ENCODE measurements around the gene PITPNM2. TPM values are rescaled to one million over a fixed set of nuclear protein-coding genes. Genes with fewer than 3 reads are reported as not detected.

The PITPNM2 gene
- total and polyA plus RNA-seq, 2 of the 8 experiments (the other 6 are each of a cell fraction or from before 2014, with no cell fraction given) = 0.59 to 3.4 TPM

DNA sequence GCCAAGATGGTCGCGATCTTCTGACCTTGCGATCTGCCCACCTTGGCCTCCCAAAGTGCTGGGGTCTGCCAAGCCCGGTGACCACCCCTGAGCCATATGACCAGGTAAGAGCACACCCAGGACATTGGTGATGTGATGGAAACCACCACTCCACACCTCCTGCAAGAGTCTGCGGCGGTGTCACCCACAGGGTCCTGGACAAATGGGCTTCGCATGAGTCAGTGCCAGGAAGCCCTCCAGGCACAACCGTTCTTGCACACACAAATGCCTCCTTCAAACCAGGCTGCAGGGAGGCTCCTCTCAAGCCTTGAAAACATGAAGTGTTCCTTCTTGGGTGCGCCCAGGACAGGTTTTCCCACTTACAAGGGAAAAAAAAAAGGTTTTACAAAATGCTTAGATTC is 16.6 kb downstream of the PITPNM2 start:
- WGBS, 2 experiments (ENCODE audit: extremely low coverage in 1 of 2, insufficient coverage in 1 of 2, insufficient read length in 1 of 2, insufficient replicate concordance in 2 of 2, low coverage in 1 of 2, low lambda C conversion rate in 2 of 2, missing lambda C conversion rate in 1 of 2) = 96% methylated on average over 9 of the region's 9 CpGs; no CpG with 5 or more reads in 1 of the 2 experiments

More for the DNA sequence above, 16.6 kb downstream of the PITPNM2 start:
- no peak overlapping the region for H2BK5ac ChIP-seq (ENCODE audit: low read depth, low read length)
- H2BK120ac ChIP-seq (replicated peaks; ENCODE audit: low read depth, low read length) = no peak overlapping the region
- H2BK20ac ChIP-seq (ENCODE audit: low read length) = no peak overlapping the region
- no peak for TF ChIP-seq RXRA (IDR thresholded peaks at IDR 0.05; ENCODE audit: insufficient read depth, low read depth, low read length)
- TF ChIP-seq GABPA (IDR thresholded peaks at IDR 0.05; ENCODE audit: borderline replicate concordance, insufficient read depth, low read length) = no peak
- no peak for TF ChIP-seq KDM4A (IDR thresholded peaks at IDR 0.05; ENCODE audit: low read depth, low read length, severe bottlenecking)
- H3K36me3 ChIP-seq (ENCODE audit: control insufficient read depth in 2 of 4, insufficient read depth in 4 of 4, low read length in 3 of 4) = no peaks in the 10 kb centered on the region
- H3K4ac ChIP-seq (replicated peaks; ENCODE audit: insufficient read length, low read depth, low read length) = no peak overlapping the region
- FAIRE-seq = no peak
- no peaks in the 10 kb centered on the region for H3K79me1 ChIP-seq (ENCODE audit: low read depth, low read length)
- H4K8ac ChIP-seq (ENCODE audit: extremely low read depth, insufficient read depth, low read length) = no peak overlapping the region
- H2BK12ac ChIP-seq (ENCODE audit: low read depth, low read length) = no peak overlapping the region
- no peaks in the 10 kb centered on the region for H3K9me3 ChIP-seq (ENCODE audit: insufficient read depth in 2 of 2, low read depth in 1 of 2, low read length in 1 of 2)
- CTCF ChIA-PET (ENCODE audit: partially characterized antibody) = interaction anchor here (0.6 to 1.3 kb wide), 4 partner anchors 11 to 141 kb away, joined by 3 to 4 read pairs (median 3); no protein-coding TSS in a partner anchor
- POLR2A ChIA-PET (ENCODE audit: partially characterized antibody) = no interaction called here
- no peak overlapping the region for H3K4me3 ChIP-seq (ENCODE audit: extremely low read depth in 1 of 4, insufficient read depth in 2 of 4, low read depth in 3 of 4, low read length in 4 of 4)
- H3K23me2 ChIP-seq (ENCODE audit: low read depth, low read length) = no peaks in the 10 kb centered on the region; the same call in 1 of the 2 replicates
- H3K23ac ChIP-seq (ENCODE audit: insufficient read length) = no peak overlapping the region
- H3K4me1 ChIP-seq (replicated peaks in 1 of 4; ENCODE audit: control insufficient read depth in 3 of 4, insufficient read depth in 4 of 4, low read length in 3 of 4) = no peaks in the 10 kb centered on the region
- no peak overlapping the region for H4K5ac ChIP-seq (ENCODE audit: insufficient read length, low read depth, low read length)
- H4K20me1 ChIP-seq (replicated peaks in 1 of 2; ENCODE audit: control insufficient read depth in 1 of 2, insufficient read depth in 2 of 2, low read length in 2 of 2) = no peaks in the 10 kb centered on the region
- H2AK5ac ChIP-seq (ENCODE audit: low read depth, low read length) = no peak overlapping the region
- no peak overlapping the region for H3K27ac ChIP-seq (ENCODE audit: low read depth, low read length)
- DNase-seq (ENCODE audit: low read depth in 1 of 2, low spot score in 2 of 2) = no peak
- no peak overlapping the region for H3K9ac ChIP-seq (replicated peaks in 1 of 4; ENCODE audit: extremely low read depth in 1 of 4, low read depth in 3 of 4, low read length in 3 of 4)
- H3K14ac ChIP-seq (ENCODE audit: insufficient read length) = no peak overlapping the region
- no peak overlapping the region for H2AFZ ChIP-seq (ENCODE audit: low read length)
- H3K27me3 ChIP-seq (replicated peaks in 1 of 4; ENCODE audit: control insufficient read depth in 3 of 4, extremely low read depth in 1 of 4, insufficient read depth in 3 of 4, low read length in 3 of 4) = no peaks in the 10 kb centered on the region
- H3K56ac ChIP-seq (replicated peaks; ENCODE audit: insufficient read length, low read depth, low read length) = no peak overlapping the region
- H3K4me2 ChIP-seq (ENCODE audit: insufficient read depth in 1 of 2, low read depth in 2 of 2, low read length in 2 of 2) = no peak overlapping the region
- no peak overlapping the region for H4K91ac ChIP-seq (replicated peaks; ENCODE audit: insufficient read length, low read length)
- no peaks in the 10 kb centered on the region for H3K79me2 ChIP-seq (ENCODE audit: control insufficient read depth in 1 of 2, insufficient read depth in 2 of 2, low read length in 2 of 2)
- H3K18ac ChIP-seq (ENCODE audit: extremely low read depth, low read length) = no peak overlapping the region
- H2BK15ac ChIP-seq (ENCODE audit: low read length) = no peak overlapping the region

Data from H1 (cell line).